Heart left ventricle (tissue), 16 donors: ENCODE measurements around the gene GALNT9. TPM values are rescaled to one million over a fixed set of nuclear protein-coding genes. Genes with fewer than 3 reads are reported as not detected.
"Not testable (repeated sequence)": the region's sequence is repeated elsewhere in the genome, so short reads cannot be mapped to it uniquely, and the experiment has no call there.

ENCODE experiments used
- ATAC-seq, 4 donors: fragments of 200-7000 bp; cut with Tn5 transposase; one replicate each; pipeline ENCODE4 v1.9.1; 2020 to 2022; ENCODE audit warnings: moderate library complexity in 4 of 4, mild to moderate bottlenecking in 3 of 4, moderate number of reproducible peaks in 1 of 4
- DNase-seq, 5 donors: peaks; one replicate each; pipeline ENCODE4 v3.0.0-alpha.2; 2020
- H3K27ac ChIP-seq, 12 donors: fragments of 200-600 bp; sonication (generic) in 4 of 12; one replicate each; pipeline versions ENCODE4 v1.5.0 to v1.8.0; 2016 to 2022; ENCODE audit warnings: mild to moderate bottlenecking in 2 of 12
- H3K27me3 ChIP-seq, 9 donors: fragments of 200-600 bp; sonication (generic) in 2 of 9; one replicate each; pipeline versions ENCODE4 v1.5.1 to v1.8.0; 2016 to 2022; ENCODE audit warnings: mild to moderate bottlenecking in 3 of 9
- H3K36me3 ChIP-seq, 9 donors: fragments of 200-600 bp; sonication (generic) in 2 of 9; one replicate each; pipeline versions ENCODE4 v1.5.0 to v1.8.0; 2018 to 2022; ENCODE audit warnings: mild to moderate bottlenecking in 2 of 9
- H3K4me1 ChIP-seq, 12 donors: fragments of 200-600 bp; sonication (generic) in 4 of 12; one replicate each; pipeline versions ENCODE4 v1.5.0 to v1.8.0; 2016 to 2022; ENCODE audit warnings: mild to moderate bottlenecking in 3 of 12
- H3K4me3 ChIP-seq, 12 donors: fragments of 200-600 bp; sonication (generic) in 4 of 12; one replicate each; pipeline versions ENCODE4 v1.5.0 to v1.8.0; 2017 to 2022; ENCODE audit warnings: mild to moderate bottlenecking in 9 of 12, moderate library complexity in 4 of 12
- H3K9me3 ChIP-seq, 12 donors: fragments of 200-600 bp; sonication (generic) in 4 of 12; one replicate each; pipeline versions ENCODE4 v1.5.0 to v1.8.0; 2016 to 2022; ENCODE audit warnings: mild to moderate bottlenecking in 1 of 12
- CTCF ChIP-seq, 12 donors: fragments of 200-600 bp; sonication (generic) in 4 of 12; IDR thresholded peaks; one replicate each; pipeline versions ENCODE4 v1.5.0 to v1.8.0; 2018 to 2022; ENCODE audit warnings: antibody characterized with exemption in 12 of 12, mild to moderate bottlenecking in 5 of 12
- POLR2A ChIP-seq, 2 donors: fragments of 450-650 bp; IDR thresholded peaks; one replicate each; pipeline ENCODE4 v1.6.1; 2017; ENCODE audit warnings: antibody characterized with exemption in 2 of 2, mild to moderate bottlenecking in 2 of 2, moderate library complexity in 2 of 2
- whole genome bisulfite sequencing, 4 donors: extraction: QIAGEN DNeasy Blood & Tissue Kit in 2 of 4; methylation state at CpG; one replicate each; pipeline versions ENCODE4 v1.1.5 to v1.1.7; 2013 to 2018; 5-methylcytosine and 5-hydroxymethylcytosine counted together
- intact Hi-C, 10 donors: fragments of 100-400 bp; cut with DNase I; formaldehyde crosslinking; loops; one replicate each; pipeline versions ENCODE4 v1.11.1 to v1.14.2; 2022
- polyA plus RNA-seq, 2 donors: library from polyadenylated mRNA; stranded (reverse); fragments of 200-250 nt; gene quantifications; one replicate each; pipeline ENCODE4 v1.2.3, GENCODE V29; 2013
- total RNA-seq, 9 donors: library from RNA; depleted of rRNA in 2 of 9; stranded (reverse); fragments of >200 nt in 2 of 9; fragmentation: NEBNext Ultra II Directional in 3 of 9; extraction: Animal tissue kit (Norgen Biotek cat#: 25700) in 3 of 9; gene quantifications; one replicate each; pipeline versions ENCODE4 v1.1.0 to v1.2.4, GENCODE V29; 2016 to 2023
- donor health status: ischemic (EF 13 %, LVEDD 7.1; RV severe dilation, severe dysfunction).
- donor health status: healthy with polysubstance abuse.
- donor health status: DM: no; HTN: yes; CAD: no.
- donor health status: DM: no; HTN: no; CAD: no.
- donor health status: ischemic (EF 25% LVEDD 6.9; RV normal size, moderate dysfunction).
- donor health status: ischemic (EF 25% LVEDD 5.7; RV mildly dilated, moderate dysfunction).
- donor health status: healthy.
- donor health status: DM: yes; HTN: yes; CAD: no.
- donor health status: ischemic (EF 35%, LVEDD 5.7; RV mildly dilated, moderate dysfunction).
- donor health status: nonischemic (EF 11% LVEDD 7.7; RV severe dilation, severe dysfunction).
- donor health status: DM: yes; HTN: yes; CAD: no.
- donor health status: PGD.
- donor health status: ischemic (EF 29% LVEDD 5.4; RV normal size, mild dysfunction).
- donor health status: nonischemic (EF 23%, LVEDD 6.1; RV moderate dilation, normal function).

GALNT9 gene
- total and polyA plus RNA-seq, 11 donors, result 10.3 TPM; not detected in 10

DNA sequence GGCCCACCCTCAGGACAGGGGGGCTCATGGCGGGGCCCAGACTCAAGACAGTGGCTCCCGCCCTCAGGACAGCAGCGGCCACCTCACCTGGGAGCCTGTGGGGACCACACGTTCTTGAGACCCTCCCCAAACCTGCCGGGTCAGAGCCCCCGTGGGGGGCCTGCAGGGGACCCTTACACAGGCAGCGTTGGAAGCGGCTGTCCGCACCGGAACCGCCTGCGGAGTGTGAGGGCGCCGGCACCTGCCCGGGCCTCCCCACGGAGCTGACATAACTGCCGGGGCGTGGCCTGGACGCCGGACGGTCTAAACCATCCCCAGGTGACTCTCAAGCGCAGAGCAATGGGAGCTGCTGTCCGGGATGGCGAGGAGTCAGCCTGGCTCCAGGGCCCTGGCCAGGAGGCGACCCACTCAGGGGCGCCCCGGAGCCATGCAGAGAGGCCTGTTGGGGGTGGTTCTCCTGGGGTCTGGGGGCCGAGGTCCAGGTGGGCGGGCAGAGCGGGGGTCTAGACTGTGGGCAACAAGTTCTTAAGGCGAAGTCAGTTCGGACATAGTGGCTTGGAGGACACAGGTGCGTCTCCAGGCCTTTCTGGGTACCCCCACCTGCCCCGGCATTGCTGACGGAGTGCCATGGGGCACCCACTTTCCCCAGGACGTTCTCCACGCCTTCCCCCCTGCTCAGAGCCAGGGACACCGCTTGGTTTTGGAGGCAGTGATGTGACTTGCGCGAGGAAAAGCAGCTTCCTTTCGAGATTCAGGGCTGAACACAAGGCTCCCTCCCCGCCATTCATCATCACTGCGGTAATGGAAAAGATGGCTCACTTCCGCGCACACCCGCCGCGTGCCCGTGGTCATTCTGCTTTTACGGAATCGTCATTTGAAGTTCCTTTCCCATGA is 23.2 kb downstream of the GALNT9 start:
- no peak for ATAC-seq
- Histone ChIP-seq H3K27me3 (peaks cover 0 to 4% (median 0%) of the 10 kb centered on the region in 9 donors), H3K9me3 (peaks cover 0 to 15% (median 5%) of the 10 kb centered on the region in 12 donors), H3K27ac (no peak overlapping the region), H3K4me1 (no peaks in the 10 kb centered on the region), H3K4me3 (no peak overlapping the region), H3K36me3 (no peaks in the 10 kb centered on the region)
- DNase-seq, result peak in 1 of 5 donors; percentile 40
- TF ChIP-seq POLR2A (IDR thresholded peaks at IDR 0.05), result no peak
- no peak for TF ChIP-seq CTCF (IDR thresholded peaks at IDR 0.05)
- intact Hi-C loops, result no loop called here
- 81 to 82% (median 81%) methylated on average over 30 to 51 of the region's 51 CpGs for WGBS, 4 donors

GRCh38 chr12:132305560-132305966 is 23.8 kb downstream of the GALNT9 start:
- peaks cover 0 to 8% (median under 1%) of the 10 kb centered on the region in 12 donors for H3K9me3 ChIP-seq
- peak in 1 of 5 donors; percentile 41 for DNase-seq
- H3K27me3 ChIP-seq, result peaks cover 0 to 4% (median 0%) of the 10 kb centered on the region in 9 donors
- H3K36me3 ChIP-seq, result no peaks in the 10 kb centered on the region
- 85 to 93% (median 86%) methylated on average over 11 to 14 of the region's 14 CpGs for WGBS, 4 donors
- TF ChIP-seq POLR2A (IDR thresholded peaks at IDR 0.05), result no peak
- no peak for TF ChIP-seq CTCF (IDR thresholded peaks at IDR 0.05)
- no peak for ATAC-seq
- H3K27ac ChIP-seq, result no peak overlapping the region
- H3K4me3 ChIP-seq, result no peak overlapping the region
- H3K4me1 ChIP-seq, result no peaks in the 10 kb centered on the region
- intact Hi-C loops, result no loop called here

- DNase-seq, H3K27ac ChIP-seq, H3K4me3 ChIP-seq, H3K36me3 ChIP-seq, ATAC-seq, H3K27me3 ChIP-seq, H3K9me3 ChIP-seq, H3K4me1 ChIP-seq, intact Hi-C loops: not testable (repeated sequence)
- WGBS, 4 donors, result 40 to 55% methylated on average over 7 to 8 of the region's 28 CpGs; no CpG with 5 or more reads in 2 of the 4 donors
Observed at GRCh38 chr12:132304866-132305265, 24.5 kb downstream of the GALNT9 start.

- WGBS, 4 donors, result 70% methylated on average over 12 of the region's 30 CpGs; no CpG with 5 or more reads in 3 of the 4 donors
- intact Hi-C loops, H3K4me1 ChIP-seq, DNase-seq, ATAC-seq, H3K27me3 ChIP-seq, H3K36me3 ChIP-seq, H3K4me3 ChIP-seq, H3K9me3 ChIP-seq, H3K27ac ChIP-seq: not testable (repeated sequence)
Observed at GRCh38 chr12:132303853-132304373, 25.5 kb downstream of the GALNT9 start.
